NB4 (cell line): Measurements from ENCODE around the gene CCDC33.

Source experiments
- CTCF ChIP-seq: IDR thresholded peaks from one replicate; pipeline ENCODE4 v1.5.1; 2012; ENCODE audit warnings: low read depth, low read length
- MAX ChIP-seq: IDR thresholded peaks from 2 replicates; pipeline ENCODE4 v1.6.1; 2011; ENCODE audit warnings: low read depth, low read length
- MYC ChIP-seq: IDR thresholded peaks from 2 replicates; pipeline ENCODE4 v1.6.1; 2011; ENCODE audit warnings: low read depth, low read length

GRCh38 chr15:74194572-74195559 lies 41.3 kb upstream of the CCDC33 start:
- TF ChIP-seq MAX (no peak), CTCF (no peak), MYC (no peak)
